NCI-H1694 (cell line): Measurements from ENCODE around the gene ZNF774.
A peak's percentile ranks its signal among the peaks of the same experiment; 100 is the strongest.
"Not testable (repeated sequence)": the region's sequence is repeated elsewhere in the genome, so short reads cannot be mapped to it uniquely, and the experiment has no call there.

Source experiments
- DNase-seq: peaks from one replicate; lab custom pipeline; 2025; lab: John Stamatoyannopoulos, UW

ZNF774 gene

DNA sequence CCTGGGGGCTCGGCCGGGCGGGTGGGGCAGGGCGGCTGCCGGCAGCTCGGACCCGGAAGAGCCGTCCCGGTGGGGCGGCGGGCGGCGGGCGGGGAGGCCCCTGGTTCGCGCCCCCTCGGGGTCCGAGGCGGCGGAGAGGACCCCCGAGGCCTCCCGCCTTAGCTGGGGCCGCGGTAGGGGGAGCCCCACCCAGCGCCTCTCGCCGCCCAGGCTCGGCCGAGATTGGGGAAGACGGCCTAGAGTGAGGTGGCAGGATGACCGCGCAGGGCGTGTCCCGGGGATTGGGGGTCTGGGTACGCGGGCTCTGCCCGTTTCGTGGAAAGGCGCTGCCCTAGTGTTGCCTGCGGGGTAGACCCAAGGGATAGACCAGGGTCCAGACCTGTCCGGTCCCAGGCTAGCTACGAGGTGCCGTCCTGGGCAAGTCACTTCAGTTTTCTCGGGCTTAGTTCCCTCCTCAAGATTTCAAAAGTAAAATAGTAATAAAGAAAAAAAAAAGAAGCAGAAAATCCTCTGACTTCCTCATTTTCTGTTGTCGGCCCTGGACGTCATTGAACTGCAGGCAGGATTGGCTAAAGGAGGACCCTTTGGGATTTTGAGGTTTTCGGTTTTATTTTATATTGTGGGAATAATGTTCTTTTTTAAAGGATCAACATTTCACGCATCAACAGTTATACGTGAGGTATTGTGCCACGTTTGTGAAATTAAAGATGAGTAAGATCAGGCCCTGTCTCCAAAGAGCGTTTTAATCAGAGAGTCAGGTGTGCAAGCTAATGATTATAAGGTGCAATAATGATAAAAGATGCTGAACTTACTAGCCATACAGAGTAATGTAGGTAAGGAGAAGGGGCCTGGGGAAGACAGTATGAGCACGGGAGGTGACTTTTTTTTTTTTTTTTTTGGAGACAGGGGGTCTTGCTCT, 36.6 kb downstream of the ZNF774 start:
- no peak for DNase-seq

DNA sequence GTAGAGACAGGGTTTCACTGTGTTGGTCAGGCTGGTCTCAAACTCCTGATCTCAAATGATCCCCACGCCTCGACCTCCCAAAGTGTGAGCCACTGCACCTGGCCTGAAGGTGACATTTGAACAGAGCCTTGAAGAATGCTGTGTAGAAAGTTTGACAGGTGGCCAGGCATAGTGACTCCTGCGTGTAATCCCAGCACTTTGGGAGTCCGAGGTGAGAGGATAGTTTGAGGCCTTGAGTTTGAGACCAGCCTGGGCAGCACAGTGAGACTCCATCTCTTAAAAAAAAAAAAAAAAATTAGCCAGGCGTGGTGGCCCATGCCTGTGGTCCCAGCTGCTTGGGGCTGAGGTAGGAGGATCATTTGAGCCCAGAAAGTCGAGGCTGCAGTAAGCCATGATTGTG, 37.4 kb downstream of the ZNF774 start:
- no peak for DNase-seq

DNA sequence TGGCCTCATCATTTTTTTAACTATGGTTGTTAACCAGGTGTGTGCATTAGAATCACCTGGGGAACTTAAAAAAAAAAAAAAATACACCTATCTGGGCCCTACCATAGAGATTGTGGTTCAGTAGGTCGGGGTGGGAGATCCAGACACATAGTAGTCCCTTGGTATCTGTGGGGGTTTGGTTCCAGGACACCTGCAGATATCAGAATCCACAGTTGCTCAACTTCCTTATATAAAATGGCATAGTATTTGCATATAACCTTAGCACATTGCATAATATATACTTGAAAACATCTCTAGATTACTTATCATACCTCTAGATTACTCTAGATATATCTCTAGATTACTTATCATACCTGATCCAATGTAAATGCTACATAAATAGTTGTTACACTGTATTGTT, 41.0 kb downstream of the ZNF774 start:
- DNase-seq = no peak

DNA sequence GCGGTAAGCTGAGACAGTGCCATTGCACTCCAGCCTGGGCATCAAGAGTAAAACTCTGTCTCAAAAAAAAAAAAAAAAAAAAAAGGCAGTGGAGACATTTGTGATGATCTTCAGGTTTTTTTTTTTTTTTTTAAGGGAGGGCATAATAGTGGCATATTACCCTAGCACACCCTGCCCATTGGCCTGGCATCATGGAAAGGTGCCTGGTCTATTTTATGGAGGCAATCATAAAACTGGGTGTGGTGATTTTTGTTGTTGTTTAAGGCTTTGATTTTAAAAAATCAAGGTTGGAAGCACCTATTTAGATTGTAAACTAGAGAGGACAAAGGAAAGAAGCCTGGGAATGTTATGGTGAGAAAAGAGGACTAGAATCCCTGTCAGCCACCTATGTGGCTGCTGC, 42.0 kb downstream of the ZNF774 start:
- no peak for DNase-seq

GRCh38 chr15:90394748-90395442, 42.8 kb downstream of the ZNF774 start:
- no peak for DNase-seq

DNA sequence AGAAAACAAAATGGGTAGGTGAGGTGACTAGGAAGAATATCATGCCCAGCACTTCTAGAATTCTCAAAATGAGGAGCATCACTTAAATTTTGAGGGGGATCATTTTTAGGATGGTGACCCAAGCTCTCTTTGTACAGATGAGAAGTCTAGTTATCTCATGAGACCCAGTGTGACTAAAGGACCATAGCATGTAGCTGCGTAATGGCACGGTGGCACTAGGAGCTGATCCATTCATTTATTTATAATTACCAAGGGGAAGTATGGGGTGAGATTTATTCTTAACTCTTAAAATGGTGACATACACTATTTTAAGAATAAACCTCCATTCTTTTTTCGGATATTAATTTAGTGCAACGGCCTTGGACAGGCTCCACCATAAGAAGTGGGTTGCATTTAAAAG, 44.2 kb downstream of the ZNF774 start:
- no peak for DNase-seq

GRCh38 chr15:90400005-90400758, 48.1 kb downstream of the ZNF774 start:
- no peak for DNase-seq

DNA sequence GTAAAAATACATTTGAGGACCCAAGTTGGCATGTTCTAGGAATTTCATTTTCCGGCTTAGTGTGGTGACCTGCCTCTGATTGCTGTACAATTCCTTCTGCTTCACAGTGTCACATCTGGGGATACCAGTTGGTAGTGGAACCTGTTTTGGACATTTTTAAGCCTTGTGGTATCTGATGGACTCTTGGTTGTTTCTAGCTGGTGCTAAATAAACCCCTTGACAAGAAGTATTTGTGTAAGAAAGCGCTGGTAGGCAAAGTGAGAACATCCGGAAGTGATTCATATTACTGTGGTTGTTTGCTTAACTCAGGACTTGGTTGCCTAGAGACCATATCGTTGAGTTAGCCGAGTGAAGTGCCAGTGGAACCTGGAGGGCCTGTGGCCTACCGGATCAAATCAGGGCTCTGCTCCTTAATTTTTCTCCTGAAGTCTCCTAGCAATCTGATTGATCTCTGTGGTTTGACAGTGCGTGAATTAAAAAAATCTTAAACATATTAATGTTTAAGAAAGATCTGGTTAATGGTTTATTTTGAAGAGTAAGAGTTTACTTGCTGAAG, 48.8 kb downstream of the ZNF774 start:
- DNase-seq = no peak

GRCh38 chr15:90401495-90401894, 49.4 kb downstream of the ZNF774 start:
- no peak for DNase-seq

DNA sequence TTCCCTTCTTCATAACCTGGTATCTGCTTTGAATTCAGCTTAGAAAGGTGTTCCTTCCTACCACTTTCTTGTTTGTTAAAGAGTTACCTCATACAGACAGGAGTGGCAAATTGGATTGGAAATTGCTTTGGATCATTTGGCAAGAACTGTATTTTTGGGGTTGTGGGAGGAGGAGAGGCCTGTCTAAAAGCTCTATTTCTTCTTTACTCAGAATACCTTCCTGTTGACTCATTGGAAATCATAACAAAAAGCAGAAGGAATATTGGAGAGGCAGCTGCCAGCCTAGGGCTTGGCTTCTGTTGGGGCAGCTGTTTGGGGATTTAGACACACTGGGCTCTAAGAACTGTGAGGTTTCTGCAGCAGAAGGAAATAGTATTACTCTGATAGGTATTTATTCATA, 50.1 kb downstream of the ZNF774 start:
- peak; percentile 53 for DNase-seq

DNA sequence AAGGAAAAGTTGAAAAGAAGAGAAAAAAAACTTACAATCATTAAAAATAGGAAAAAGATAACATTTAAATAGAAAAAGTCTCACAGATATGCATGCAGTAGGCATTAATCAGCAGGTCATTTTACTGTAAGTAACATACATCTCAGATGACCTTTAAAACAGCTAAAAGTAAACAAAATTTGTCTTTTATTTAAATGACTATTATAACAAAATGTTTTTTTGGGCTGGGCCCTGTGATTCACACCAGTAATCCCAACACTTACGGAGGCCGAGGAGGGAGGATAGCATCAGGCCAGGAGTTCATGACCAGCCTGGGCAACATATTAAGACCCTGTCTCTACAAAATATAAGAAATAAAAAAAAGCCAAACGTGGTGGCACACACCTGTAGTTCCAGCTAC, 50.7 kb downstream of the ZNF774 start:
- DNase-seq = no peak

- DNase-seq = no peak
Measured at GRCh38 chr15:90405055-90405607, 53.0 kb downstream of the ZNF774 start.

DNA sequence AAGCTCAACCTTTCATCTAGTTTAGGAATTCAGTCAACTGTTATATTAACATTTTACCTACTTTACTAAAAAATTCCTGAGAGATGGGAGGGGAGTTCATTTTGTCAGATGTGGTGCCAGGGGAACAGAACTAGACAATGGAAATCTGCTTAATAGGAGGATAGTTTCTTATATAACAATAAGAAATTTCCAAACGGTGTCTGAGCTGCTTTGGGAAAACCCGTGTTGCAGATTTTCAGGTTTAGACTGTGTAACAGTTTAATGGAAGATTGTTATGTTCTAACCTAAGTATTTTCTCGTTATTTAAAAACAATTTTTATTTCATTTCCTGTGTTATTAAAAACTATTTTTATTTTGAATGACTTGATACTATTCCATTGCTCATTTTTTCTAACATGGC, 55.3 kb downstream of the ZNF774 start:
- no peak for DNase-seq

- no peak for DNase-seq
Measured at GRCh38 chr15:90407871-90408317, 55.8 kb downstream of the ZNF774 start.

GRCh38 chr15:90408657-90409056, 56.6 kb downstream of the ZNF774 start:
- DNase-seq = no peak

DNA sequence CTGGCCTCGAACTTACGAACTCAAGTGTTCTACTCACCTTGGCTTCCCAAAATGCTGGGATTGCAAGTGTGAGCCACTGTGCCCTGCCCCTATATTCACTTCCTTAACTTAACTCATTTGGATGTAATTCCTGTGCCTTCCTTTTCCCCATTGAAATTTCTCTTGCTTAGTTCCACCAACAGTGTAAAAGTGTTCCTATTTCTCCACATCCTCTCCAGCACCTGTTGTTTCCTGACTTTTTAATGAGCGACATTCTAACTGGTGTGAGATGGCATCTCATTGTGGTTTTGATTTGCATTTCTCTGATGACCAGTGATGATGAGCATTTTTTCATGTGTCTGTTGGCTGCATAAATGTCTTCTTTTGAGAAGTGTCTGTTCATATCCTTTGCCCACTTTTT, 57.5 kb downstream of the ZNF774 start:
- not testable (repeated sequence) for DNase-seq

- not testable (repeated sequence) for DNase-seq
Measured at GRCh38 chr15:90410316-90410715, 58.2 kb downstream of the ZNF774 start.

- no peak for DNase-seq
Measured at GRCh38 chr15:90411176-90411575, 59.1 kb downstream of the ZNF774 start.
